Ishikawa (cell line): ENCODE measurements around the gene COG4.

ENCODE experiments used
- CEBPB ChIP-seq: IDR thresholded peaks from 2 replicates; pipeline ENCODE4 v1.6.1; 2012
- CREB1 ChIP-seq: IDR thresholded peaks from 2 replicates; pipeline ENCODE4 v1.6.1; 2012; ENCODE audit warnings: low read depth
- EGR1 ChIP-seq: IDR thresholded peaks from 2 replicates; pipeline ENCODE4 v1.6.1; 2012
- EP300 ChIP-seq: IDR thresholded peaks from 2 replicates; pipeline ENCODE4 v1.6.1; 2012; ENCODE audit warnings: borderline replicate concordance
- FOXM1 ChIP-seq: IDR thresholded peaks from 2 replicates; pipeline ENCODE4 v1.6.1; 2012; ENCODE audit warnings: low read depth, borderline replicate concordance
- NFIC ChIP-seq: IDR thresholded peaks from 2 replicates; pipeline ENCODE4 v1.6.1; 2012
- RAD21 ChIP-seq: IDR thresholded peaks from 2 replicates; pipeline ENCODE4 v1.6.1; 2012; ENCODE audit warnings: low read depth
- REST ChIP-seq: IDR thresholded peaks from 2 replicates; pipeline ENCODE4 v1.6.1; 2012; ENCODE audit warnings: low read depth, mild to moderate bottlenecking
- TAF1 ChIP-seq: IDR thresholded peaks from 2 replicates; pipeline ENCODE4 v1.6.1; 2012; ENCODE audit warnings: low read depth, mild to moderate bottlenecking
- TCF12 ChIP-seq: IDR thresholded peaks from 2 replicates; pipeline ENCODE4 v1.6.1; 2012; ENCODE audit warnings: low read depth
- TEAD4 ChIP-seq: IDR thresholded peaks from 2 replicates; pipeline ENCODE4 v1.6.1; 2012
- USF1 ChIP-seq: IDR thresholded peaks from 2 replicates; pipeline ENCODE4 v1.6.1; 2012
- YY1 ChIP-seq: IDR thresholded peaks from 2 replicates; pipeline ENCODE4 v1.6.1; 2012; ENCODE audit warnings: low read depth
- ZBTB7A ChIP-seq: IDR thresholded peaks from 2 replicates; pipeline ENCODE4 v1.6.1; 2012; ENCODE audit warnings: low read depth
- TF ChIP-seq, protein P1 (sequence below): IDR thresholded peaks from 2 replicates; pipeline ENCODE4 v1.6.1; 2012

The COG4 gene

GRCh38 chr16:70453892-70454221, 69.5 kb downstream of the COG4 start:
- TF ChIP-seq YY1 (0 out of 2 replicates have a peak, but pooled peaks have one; percentile 34), TCF12 (0 out of 2 replicates have a peak, but pooled peaks have one; percentile 15), CEBPB (0 out of 2 replicates have a peak, but pooled peaks have one; percentile 14), ZBTB7A (no peak), REST (no peak), EGR1 (no peak), USF1 (peak; percentile 81), TAF1 (no peak), CREB1 (0 out of 2 replicates have a peak, but pooled peaks have one; percentile 1)
- TF ChIP-seq, protein P1, sequence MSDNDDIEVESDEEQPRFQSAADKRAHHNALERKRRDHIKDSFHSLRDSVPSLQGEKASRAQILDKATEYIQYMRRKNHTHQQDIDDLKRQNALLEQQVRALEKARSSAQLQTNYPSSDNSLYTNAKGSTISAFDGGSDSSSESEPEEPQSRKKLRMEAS: peak; percentile 30; the same call in 1 of the 2 replicates

DNA sequence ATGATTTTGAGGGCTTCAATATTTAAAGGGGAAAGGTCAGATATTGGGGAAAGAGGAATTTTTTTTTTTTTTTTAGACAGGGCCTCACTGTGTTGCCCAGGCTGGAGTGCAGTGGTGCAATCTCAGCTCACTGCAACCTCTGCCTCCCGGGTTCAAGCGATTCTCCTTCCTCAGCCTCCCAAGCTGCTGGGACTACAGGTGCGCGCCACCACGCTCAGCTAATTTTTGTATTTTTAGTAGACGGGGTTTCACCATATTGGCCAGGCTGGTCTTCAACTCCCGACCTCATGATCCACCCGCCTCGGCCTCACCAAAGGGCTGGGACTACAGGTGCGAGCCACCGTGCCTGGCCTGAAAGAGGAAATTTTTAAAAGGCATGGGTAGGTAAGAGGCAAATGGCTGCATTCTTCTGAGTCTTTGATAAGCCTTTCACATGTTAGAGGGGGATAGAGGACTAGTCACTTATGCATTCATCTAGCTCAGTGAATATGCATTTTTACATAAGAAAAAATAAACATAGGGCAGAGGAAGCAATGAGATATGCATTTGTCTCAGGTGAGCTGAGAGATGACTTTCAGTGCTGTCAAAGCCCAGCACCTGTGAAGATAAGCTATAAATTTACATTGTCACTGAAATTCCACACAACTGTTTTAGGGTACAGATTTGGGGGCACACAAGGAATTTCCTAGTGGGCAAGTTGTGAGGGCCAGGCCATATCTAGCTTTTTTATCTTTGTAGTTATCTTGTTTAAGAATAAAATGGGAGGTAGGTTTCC, 70.0 kb downstream of the COG4 start:
- TF ChIP-seq REST: no peak
- TF ChIP-seq TEAD4: no peak
- no peak for TF ChIP-seq CEBPB
- TF ChIP-seq FOXM1: no peak
- TF ChIP-seq ZBTB7A: no peak
- no peak for TF ChIP-seq CREB1
- TF ChIP-seq, protein P1: no peak
- TF ChIP-seq NFIC: no peak
- TF ChIP-seq USF1: no peak
- no peak for TF ChIP-seq EP300
- TF ChIP-seq TAF1: no peak
- TF ChIP-seq TCF12: no peak
- no peak for TF ChIP-seq EGR1
- TF ChIP-seq RAD21: no peak
- TF ChIP-seq YY1: no peak

- TF ChIP-seq, protein P1: no peak
- TF ChIP-seq FOXM1 (no peak), REST (no peak), CEBPB (no peak), USF1 (no peak), NFIC (no peak), CREB1 (no peak), TCF12 (no peak), RAD21 (no peak), ZBTB7A (no peak), YY1 (no peak), TAF1 (no peak), TEAD4 (no peak), EGR1 (no peak), EP300 (no peak)
Observed at GRCh38 chr16:70448075-70448474, 75.3 kb downstream of the COG4 start.
